ENCODE data around the gene TNFSF13B.

GRCh38 chr13:108278466-108278865 lies 8.9 kb downstream of the TNFSF13B start:
- TF ChIP-seq CTCF (conservative IDR thresholded peaks at IDR 0.05; ENCODE audit: low read length), result no peak
- TF ChIP-seq EZH2phosphoT487 (IDR thresholded peaks at IDR 0.05; ENCODE audit: borderline replicate concordance, low read depth, low read length), result no peak

Data from OCI-LY7 (cell line).